Transverse colon (tissue), 4 donors: ENCODE results near the gene RUSC1.

Experiments used
- CTCF ChIP-seq, 5 experiments: fragments of 200-600 bp in 3 of 5; fragments of 450-650 bp in 2 of 5; sonication (generic) in 3 of 5; IDR thresholded peaks; 1 replicate in 2 of 5; 2 replicates in 3 of 5; pipeline ENCODE4 v1.5.1; 2016 to 2017; ENCODE audit warnings: antibody characterized with exemption in 5 of 5, inconsistent platforms in 3 of 5, mild to moderate bottlenecking in 2 of 5, moderate library complexity in 1 of 5
- EP300 ChIP-seq: sonication (generic); formaldehyde crosslinking; IDR thresholded peaks from one replicate; pipeline ENCODE4 v1.6.1; 2017; ENCODE audit warnings: antibody characterized with exemption, low read depth
- POLR2A ChIP-seq: fragments of 450-650 bp; IDR thresholded peaks from one replicate; pipeline ENCODE4 v1.6.1; 2016; ENCODE audit warnings: antibody characterized with exemption, mild to moderate bottlenecking, moderate library complexity
- POLR2AphosphoS5 ChIP-seq, 3 donors: sonication (generic); formaldehyde crosslinking; IDR thresholded peaks; one replicate each; pipeline ENCODE4 v1.6.1; 2016; ENCODE audit warnings: antibody characterized with exemption in 3 of 3

- TF ChIP-seq CTCF (IDR thresholded peaks at IDR 0.05), result no peak
- no peak for TF ChIP-seq EP300
- TF ChIP-seq POLR2AphosphoS5 (IDR thresholded peaks at IDR 0.05), result no peak
- no peak for TF ChIP-seq POLR2A
Observed at GRCh38 chr1:155293086-155293749, 27.5 kb upstream of the RUSC1 start.
